Measurements from ENCODE around the gene MAGEB6B. TPM values are rescaled to one million over a fixed set of nuclear protein-coding genes. Genes with fewer than 3 reads are reported as not detected.
"Not testable (repeated sequence)": the region's sequence is repeated elsewhere in the genome, so short reads cannot be mapped to it uniquely, and the experiment has no call there.

Gene MAGEB6B
- polyA plus RNA-seq (ENCODE audit: insufficient read length in 3 of 3): not detected
- long read RNA-seq, donor 1: 0 reads
- long read RNA-seq, donor 2: 0 reads
- long read RNA-seq, donor 3: 0 reads
- long read RNA-seq, donor 4: 0 reads
- long read RNA-seq, donor 5: 0 reads
- long read RNA-seq, donor 6: 0 reads
- long read RNA-seq, donor 7: 0 reads
- long read RNA-seq, donor 8: 0 reads
- long read RNA-seq, donor 9: 0 reads
- long read RNA-seq, donor 10: 0 reads
- long read RNA-seq, donor 11: 0 reads
- long read RNA-seq, donor 12: 0 reads
- long read RNA-seq, donor 13: 0 reads
- long read RNA-seq, donor 14: 0 reads
- long read RNA-seq, donor 15: 0 reads
- long read RNA-seq, donor 16: 0 reads

- DNase-seq: no peak
These were observed at the start of gene MAGEB6B for GRCh38 chrX:26160301-26160700. MAGEB6B (plus strand) TSS chrX:26160601; CDS start chrX:26160601, 0 bp downstream.

DNA sequence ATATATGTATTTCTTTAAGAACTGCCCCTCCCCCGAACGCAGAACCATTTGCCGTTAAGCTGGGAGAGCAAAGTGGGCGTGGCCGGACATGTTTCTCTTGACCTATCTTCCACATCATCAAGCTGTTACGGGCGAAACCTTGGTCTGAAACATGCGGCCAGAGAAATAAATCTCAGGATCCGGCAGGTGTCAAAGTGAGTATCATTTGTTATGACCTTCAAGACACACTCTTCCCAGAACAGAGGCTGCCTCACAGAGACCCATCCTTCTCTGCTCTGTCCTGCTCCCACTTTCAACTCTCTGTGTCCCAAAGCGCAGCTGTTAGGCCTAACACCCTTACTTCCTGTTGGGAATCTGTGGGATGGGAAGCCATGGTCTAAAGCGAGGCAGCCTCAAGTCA lies 22.1 kb upstream of the MAGEB6B start, which contains the start of gene MAGEB18:
Gene MAGEB18 (plus strand): TSS at position 70 of the 400 bp plus-strand sequence. CDS start 643 bp downstream, outside the sequence.
- DNase-seq: no peak

- DNase-seq: no peak
These were observed 14.4 kb upstream of the MAGEB6B start for GRCh38 chrX:26146024-26146423.

DNA sequence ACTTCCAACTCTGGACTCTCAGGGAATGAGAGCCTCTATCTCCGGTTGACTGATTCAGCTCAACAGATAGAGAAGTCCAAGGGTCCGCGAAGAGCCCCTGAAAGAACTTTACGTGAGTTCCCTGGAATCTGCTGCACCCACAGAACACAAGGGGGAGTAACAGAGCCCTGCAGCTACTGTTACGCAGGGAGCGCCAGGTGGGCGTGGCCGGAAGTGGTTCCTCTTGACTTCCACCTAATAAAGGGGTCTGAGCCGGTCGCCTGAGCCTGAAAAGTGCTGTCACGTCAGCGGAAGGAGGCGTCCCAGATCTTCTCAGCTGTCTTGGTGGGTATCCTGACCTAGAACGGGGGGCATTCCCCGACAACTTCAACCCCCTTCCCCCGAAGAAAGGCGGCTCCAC lies 31.8 kb downstream of the MAGEB6B start, which contains the start of gene MAGEB6:
Gene MAGEB6 (plus strand): TSS at position 237 of the 400 bp plus-strand sequence. CDS start 1,407 bp downstream, outside the sequence.
- no peak for DNase-seq

- DNase-seq: no peak
These were observed 43.2 kb downstream of the MAGEB6B start for GRCh38 chrX:26203561-26203960.

DNA sequence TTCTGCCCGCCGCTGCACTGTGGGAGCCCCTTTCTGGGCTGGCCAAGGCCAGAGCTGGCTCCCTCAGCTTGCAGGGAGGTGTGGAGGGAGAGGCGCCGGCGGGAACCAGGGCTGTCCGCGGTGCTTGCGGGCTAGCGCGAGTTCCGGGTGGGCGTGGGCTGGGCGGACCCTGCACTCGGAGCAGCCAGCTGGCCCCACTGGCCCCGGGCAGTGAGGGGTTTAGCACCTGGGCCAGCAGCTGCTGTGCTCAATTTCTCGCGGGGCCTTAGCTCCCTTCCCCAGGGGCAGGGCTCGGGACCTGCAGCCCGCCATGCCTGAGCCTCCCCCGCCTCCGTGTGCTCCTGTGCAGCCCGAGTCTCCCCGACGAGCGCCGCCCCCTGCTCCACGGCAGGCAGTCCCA lies 44.3 kb downstream of the MAGEB6B start:
- not testable (repeated sequence) for DNase-seq

DNA sequence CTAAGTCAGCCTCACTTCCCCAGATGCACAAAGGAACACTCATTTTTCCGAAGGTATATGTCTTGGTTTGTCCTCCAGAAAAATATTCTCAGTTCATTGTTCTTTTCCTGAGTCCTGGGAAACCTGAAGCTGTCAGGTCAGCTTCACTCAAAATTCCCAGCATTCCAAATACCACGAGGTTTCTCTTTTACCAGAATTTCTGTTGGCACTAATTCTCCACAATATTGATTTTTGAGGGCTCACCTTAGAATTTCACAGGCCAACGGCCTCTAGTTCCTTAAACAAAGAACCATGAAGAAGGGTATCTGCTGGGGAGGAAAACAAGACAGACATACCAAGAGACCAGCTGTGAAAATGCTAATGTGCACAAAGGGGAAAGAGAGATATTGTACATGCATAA lies 47.6 kb downstream of the MAGEB6B start:
- no peak for DNase-seq

Other genes starting within 250 kb of the MAGEB6B start
- gene MAGEB18, start 22.3 kb upstream of the MAGEB6B start, polyA plus RNA-seq (ENCODE audit: insufficient read length in 3 of 3): not detected
- not detected for gene MAGEB6, start 31.8 kb downstream of the MAGEB6B start, polyA plus RNA-seq (ENCODE audit: insufficient read length in 3 of 3)
- gene MAGEB5, start 55.6 kb downstream of the MAGEB6B start, polyA plus RNA-seq (ENCODE audit: insufficient read length in 3 of 3): not detected